Measurements from ENCODE around the gene SFXN1. TPM values are rescaled to one million over a fixed set of nuclear protein-coding genes. Genes with fewer than 3 reads are reported as not detected.

Gene SFXN1
- total RNA-seq, 1 experiment from 2014 or later, result 88.3 TPM

GRCh38 chr5:175516933-175517823 lies 38.8 kb downstream of the SFXN1 start:
- POLR2A ChIA-PET, result no interaction called here
- H3K36me3 ChIP-seq (ENCODE audit: control insufficient read depth, insufficient read depth, low read length), result peaks cover 23% of the 10 kb centered on the region
- BruUV-seq (replicated peaks), result no TSS peak

GRCh38 chr5:175517824-175518450 lies 39.6 kb downstream of the SFXN1 start:
- POLR2A ChIA-PET, result no interaction called here
- no peak overlapping the region for H3K27ac ChIP-seq (ENCODE audit: low read length)
- DNase-seq (ENCODE audit: low read depth, low spot score), result no peak
- H3K4me3 ChIP-seq (ENCODE audit: low read depth in 2 of 2, low read length in 2 of 2), result no peak overlapping the region
- no peak for ATAC-seq
- TF ChIP-seq REST (IDR thresholded peaks at IDR 0.05; ENCODE audit: insufficient read depth in 1 of 2, low read depth in 2 of 2, low read length in 1 of 2) (no peak), SIN3A (IDR thresholded peaks at IDR 0.05; ENCODE audit: borderline replicate concordance, insufficient read depth, low read depth, low read length) (no peak), POLR2AphosphoS5 (IDR thresholded peaks at IDR 0.05; ENCODE audit: low read depth, low read length) (no peak), TCF7L2 (IDR thresholded peaks at IDR 0.05; ENCODE audit: low read depth, low read length) (no peak)
- TF ChIP-seq, protein P1, sequence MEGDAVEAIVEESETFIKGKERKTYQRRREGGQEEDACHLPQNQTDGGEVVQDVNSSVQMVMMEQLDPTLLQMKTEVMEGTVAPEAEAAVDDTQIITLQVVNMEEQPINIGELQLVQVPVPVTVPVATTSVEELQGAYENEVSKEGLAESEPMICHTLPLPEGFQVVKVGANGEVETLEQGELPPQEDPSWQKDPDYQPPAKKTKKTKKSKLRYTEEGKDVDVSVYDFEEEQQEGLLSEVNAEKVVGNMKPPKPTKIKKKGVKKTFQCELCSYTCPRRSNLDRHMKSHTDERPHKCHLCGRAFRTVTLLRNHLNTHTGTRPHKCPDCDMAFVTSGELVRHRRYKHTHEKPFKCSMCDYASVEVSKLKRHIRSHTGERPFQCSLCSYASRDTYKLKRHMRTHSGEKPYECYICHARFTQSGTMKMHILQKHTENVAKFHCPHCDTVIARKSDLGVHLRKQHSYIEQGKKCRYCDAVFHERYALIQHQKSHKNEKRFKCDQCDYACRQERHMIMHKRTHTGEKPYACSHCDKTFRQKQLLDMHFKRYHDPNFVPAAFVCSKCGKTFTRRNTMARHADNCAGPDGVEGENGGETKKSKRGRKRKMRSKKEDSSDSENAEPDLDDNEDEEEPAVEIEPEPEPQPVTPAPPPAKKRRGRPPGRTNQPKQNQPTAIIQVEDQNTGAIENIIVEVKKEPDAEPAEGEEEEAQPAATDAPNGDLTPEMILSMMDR (IDR thresholded peaks at IDR 0.05), result no peak
- no TSS peak for BruUV-seq (replicated peaks)
- intact Hi-C loops (cut with micrococcal nuclease; ENCODE audit: unreplicated experiment), result no loop called here
- H3K27me3 ChIP-seq (ENCODE audit: control insufficient read depth, insufficient read depth, low read length), result no peaks in the 10 kb centered on the region
- no peaks in the 10 kb centered on the region for H3K4me1 ChIP-seq (ENCODE audit: control insufficient read depth, insufficient read depth, low read length)
- no peaks in the 10 kb centered on the region for H3K9me3 ChIP-seq (ENCODE audit: control insufficient read depth, insufficient read depth, low read depth, low read length)
- CTCF ChIA-PET, result no interaction called here
- in situ Hi-C loops (cut with HindIII; ENCODE audit: low pct_unique_long_range_greater_than_20kb, low sequenced_read_pairs), result no loop called here
- peaks cover 22% of the 10 kb centered on the region for H3K36me3 ChIP-seq (ENCODE audit: control insufficient read depth, insufficient read depth, low read length)

More at GRCh38 chr5:175516933-175517823, 38.8 kb downstream of the SFXN1 start:
- no peaks in the 10 kb centered on the region for H3K9me3 ChIP-seq (ENCODE audit: control insufficient read depth, insufficient read depth, low read depth, low read length)
- ATAC-seq (no peak), DNase-seq (ENCODE audit: low read depth, low spot score) (no peak)
- no peak overlapping the region for H3K27ac ChIP-seq (ENCODE audit: low read length)
- H3K27me3 ChIP-seq (ENCODE audit: control insufficient read depth, insufficient read depth, low read length), result no peaks in the 10 kb centered on the region
- no peaks in the 10 kb centered on the region for H3K4me1 ChIP-seq (ENCODE audit: control insufficient read depth, insufficient read depth, low read length)
- CTCF ChIA-PET, result no interaction called here
- TF ChIP-seq, protein P1 (IDR thresholded peaks at IDR 0.05), result no peak
- TF ChIP-seq TCF7L2 (IDR thresholded peaks at IDR 0.05; ENCODE audit: low read depth, low read length), result no peak
- TF ChIP-seq POLR2AphosphoS5 (IDR thresholded peaks at IDR 0.05; ENCODE audit: low read depth, low read length), result no peak
- no peak for TF ChIP-seq REST (IDR thresholded peaks at IDR 0.05; ENCODE audit: insufficient read depth in 1 of 2, low read depth in 2 of 2, low read length in 1 of 2)
- TF ChIP-seq SIN3A (IDR thresholded peaks at IDR 0.05; ENCODE audit: borderline replicate concordance, insufficient read depth, low read depth, low read length), result no peak
- intact Hi-C loops (cut with micrococcal nuclease; ENCODE audit: unreplicated experiment) (no loop called here), in situ Hi-C loops (cut with HindIII; ENCODE audit: low pct_unique_long_range_greater_than_20kb, low sequenced_read_pairs) (no loop called here)
- H3K4me3 ChIP-seq (ENCODE audit: low read depth in 2 of 2, low read length in 2 of 2), result no peak overlapping the region
